ENCODE results near the gene LDAH. TPM values are rescaled to one million over a fixed set of nuclear protein-coding genes. Genes with fewer than 3 reads are reported as not detected.

Gene LDAH
- total RNA-seq, 1 experiment from 2014 or later = 15.2 TPM

DNA sequence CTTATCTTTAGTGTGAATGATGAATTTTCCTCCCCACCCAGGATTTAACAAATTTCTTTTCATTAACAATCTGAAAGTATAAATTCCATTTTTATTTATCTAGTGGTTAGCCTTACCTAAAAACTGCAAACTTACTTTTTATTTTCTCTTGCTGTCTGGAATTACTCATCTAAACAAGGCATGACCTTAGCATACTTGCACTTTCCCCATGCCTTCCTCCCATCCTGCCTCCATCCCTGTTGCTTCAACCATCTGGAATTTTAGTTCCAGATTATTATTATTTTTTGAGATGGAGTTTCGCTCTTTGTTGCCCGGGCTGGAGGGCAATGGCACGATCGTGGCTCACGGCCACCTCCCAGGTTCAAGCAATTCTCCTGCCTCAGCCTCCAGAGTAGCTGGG, 120.3 kb downstream of the LDAH start:
- H3K79me1 ChIP-seq (ENCODE audit: insufficient read depth, low read depth, low read length, poor library complexity, severe bottlenecking) = no peaks in the 10 kb centered on the region
- H2BK20ac ChIP-seq (ENCODE audit: low read depth, low read length, poor library complexity, severe bottlenecking) = no peak overlapping the region
- H3K18ac ChIP-seq (ENCODE audit: insufficient read length, low read depth, low read length) = no peak overlapping the region
- no CpG with 5 or more reads among the region's 5 CpGs for WGBS (ENCODE audit: extremely low coverage, insufficient read length, low lambda C conversion rate)
- no peaks in the 10 kb centered on the region; a peak in 1 of 5 replicates for H3K9me3 Mint-ChIP-seq
- no peak overlapping the region for H3K27ac ChIP-seq (ENCODE audit: insufficient read length, low read depth, low read length)
- TF ChIP-seq, protein P1, sequence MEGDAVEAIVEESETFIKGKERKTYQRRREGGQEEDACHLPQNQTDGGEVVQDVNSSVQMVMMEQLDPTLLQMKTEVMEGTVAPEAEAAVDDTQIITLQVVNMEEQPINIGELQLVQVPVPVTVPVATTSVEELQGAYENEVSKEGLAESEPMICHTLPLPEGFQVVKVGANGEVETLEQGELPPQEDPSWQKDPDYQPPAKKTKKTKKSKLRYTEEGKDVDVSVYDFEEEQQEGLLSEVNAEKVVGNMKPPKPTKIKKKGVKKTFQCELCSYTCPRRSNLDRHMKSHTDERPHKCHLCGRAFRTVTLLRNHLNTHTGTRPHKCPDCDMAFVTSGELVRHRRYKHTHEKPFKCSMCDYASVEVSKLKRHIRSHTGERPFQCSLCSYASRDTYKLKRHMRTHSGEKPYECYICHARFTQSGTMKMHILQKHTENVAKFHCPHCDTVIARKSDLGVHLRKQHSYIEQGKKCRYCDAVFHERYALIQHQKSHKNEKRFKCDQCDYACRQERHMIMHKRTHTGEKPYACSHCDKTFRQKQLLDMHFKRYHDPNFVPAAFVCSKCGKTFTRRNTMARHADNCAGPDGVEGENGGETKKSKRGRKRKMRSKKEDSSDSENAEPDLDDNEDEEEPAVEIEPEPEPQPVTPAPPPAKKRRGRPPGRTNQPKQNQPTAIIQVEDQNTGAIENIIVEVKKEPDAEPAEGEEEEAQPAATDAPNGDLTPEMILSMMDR (conservative IDR thresholded peaks at IDR 0.05) = no peak
- H3K4me2 ChIP-seq (ENCODE audit: insufficient read depth, insufficient read length, low read length) = no peak overlapping the region
- no peak overlapping the region for H3K56ac ChIP-seq (ENCODE audit: insufficient read length, low read depth, low read length)
- H3K9me3 ChIP-seq (ENCODE audit: control insufficient read depth, low read depth, low read length) = no peaks in the 10 kb centered on the region
- no peak overlapping the region for H2BK120ac ChIP-seq (ENCODE audit: low read depth, low read length, poor library complexity, severe bottlenecking)
- H3K4me1 Mint-ChIP-seq = peaks cover 3 to 4% of the 10 kb centered on the region in 2 experiments
- H3K4ac ChIP-seq (ENCODE audit: low read depth, low read length) = no peak overlapping the region
- no peak overlapping the region for H2AFZ ChIP-seq (ENCODE audit: low read length)
- no peaks in the 10 kb centered on the region for H3K27me3 ChIP-seq (ENCODE audit: insufficient read depth, low read length)
- H3K9ac ChIP-seq (ENCODE audit: extremely low read depth, insufficient read length, low read length) = no peak overlapping the region
- no peak overlapping the region for H3K27ac Mint-ChIP-seq
- DNase-seq = no peak
- no peak overlapping the region for H4K91ac ChIP-seq (ENCODE audit: insufficient read length, low read depth, low read length)
- no peak overlapping the region for H2AK5ac ChIP-seq (ENCODE audit: insufficient read length, low read length)
- no peaks in the 10 kb centered on the region for H3K79me2 ChIP-seq (ENCODE audit: insufficient read depth, low read length)
- no peak overlapping the region for H3T11ph ChIP-seq (ENCODE audit: low read length)
- H4K20me1 ChIP-seq (ENCODE audit: control insufficient read depth, insufficient read depth, insufficient read length) = no peaks in the 10 kb centered on the region
- no peak overlapping the region for H2BK5ac ChIP-seq (ENCODE audit: insufficient read length, low read length)
- no peaks in the 10 kb centered on the region for H3K4me1 ChIP-seq (ENCODE audit: insufficient read depth, low read length)
- no peak overlapping the region for H3K23ac ChIP-seq (ENCODE audit: insufficient read length, low read depth, low read length)
- H4K5ac ChIP-seq (ENCODE audit: insufficient read length, low read depth, low read length) = no peak overlapping the region
- H3K14ac ChIP-seq (ENCODE audit: insufficient read depth, low read length) = no peak overlapping the region
- no peak overlapping the region for H2BK12ac ChIP-seq (ENCODE audit: insufficient read length, low read depth, low read length)
- H3K36me3 Mint-ChIP-seq (ENCODE audit: insufficient read depth in 1 of 3, low read depth in 3 of 3) = peaks cover 0 to 2% (median 0%) of the 10 kb centered on the region in 3 experiments; a peak in 1 of 7 replicates
- H4K8ac ChIP-seq (replicated peaks; ENCODE audit: insufficient read length, low read depth, low read length) = no peak overlapping the region
- no peaks in the 10 kb centered on the region for H3K27me3 Mint-ChIP-seq (ENCODE audit: low read depth)
- H3K4me3 Mint-ChIP-seq = no peak overlapping the region
- no peaks in the 10 kb centered on the region for H3K23me2 ChIP-seq (ENCODE audit: insufficient read length, low read depth, low read length, poor library complexity, severe bottlenecking)
- no peak overlapping the region for H2BK15ac ChIP-seq (ENCODE audit: low read depth, low read length)
